GM13976 (cell line): ENCODE data around the gene GABRB2.

ENCODE experiments used
- DNase-seq: peaks from one replicate; pipeline ENCODE4 v3.0.0; 2012; ENCODE audit warnings: low spot score
- CTCF ChIP-seq: IDR thresholded peaks from 2 replicates; pipeline ENCODE4 v1.5.1; 2012; ENCODE audit warnings: borderline replicate concordance, mild to moderate bottlenecking; ENCODE audit not compliant: insufficient read depth; ENCODE audit errors: extremely low read depth, missing control alignments, control extremely low read depth
- in situ Hi-C: fragments of 300-500 bp; cut with MboI; formaldehyde crosslinking; loops from one replicate; pipeline ENCODE4 v1.12.0; 2022; ENCODE audit warnings: low sequenced_read_pairs, mixed read lengths, inconsistent platforms; ENCODE audit not compliant: unreplicated experiment

GABRB2 gene

GRCh38 chr5:161546470-161547301 is at the start of gene GABRB2:
GABRB2 (minus strand) TSS chr5:161546725; CDS start chr5:161546643, 82 bp downstream.
- no peak for TF ChIP-seq CTCF
- in situ Hi-C loops: no loop called here
- peak; percentile 66 for DNase-seq

- DNase-seq: no peak
- in situ Hi-C loops: no loop called here
- no peak for TF ChIP-seq CTCF
These were observed 39.3 kb upstream of the GABRB2 start for GRCh38 chr5:161585798-161586197.

GRCh38 chr5:161580621-161581020 is 34.1 kb upstream of the GABRB2 start:
- in situ Hi-C loops: no loop called here
- TF ChIP-seq CTCF: no peak
- DNase-seq: no peak

GRCh38 chr5:161572914-161573313 is 26.4 kb upstream of the GABRB2 start:
- in situ Hi-C loops: loop anchor here (25.0 kb wide), 1 partner anchor 1061 kb away; no protein-coding TSS in a partner anchor
- no peak for TF ChIP-seq CTCF
- DNase-seq: no peak

- DNase-seq: no peak
- in situ Hi-C loops: loop anchor here (25.0 kb wide), 1 partner anchor 1054 kb away; no protein-coding TSS in a partner anchor
- no peak for TF ChIP-seq CTCF
These were observed 19.6 kb upstream of the GABRB2 start for GRCh38 chr5:161566081-161566480.

GRCh38 chr5:161562446-161562845 is 15.9 kb upstream of the GABRB2 start:
- no peak for DNase-seq
- in situ Hi-C loops: loop anchor here (25.0 kb wide), 1 partner anchor 1050 kb away; no protein-coding TSS in a partner anchor
- no peak for TF ChIP-seq CTCF
